ENCODE measurements around the gene TMEM185A.

- no peak for TF ChIP-seq CTCF (IDR thresholded peaks at IDR 0.05; ENCODE audit: low read depth, low read length, poor library complexity, severe bottlenecking)
- TF ChIP-seq EZH2phosphoT487 (IDR thresholded peaks at IDR 0.05; ENCODE audit: borderline replicate concordance, low read length), result no peak
These were observed 19.9 kb downstream of the TMEM185A start for GRCh38 chrX:149611623-149612175.

Measured in DOHH2 (cell line).